PC-9 (cell line): ENCODE results near the gene ANKRD24.

Experiments
- CTCF ChIP-seq: fragments of 200-600 bp; sonication (generic); conservative IDR thresholded peaks from 2 replicates; pipeline ENCODE4 v1.6.1; 2017; ENCODE audit warnings: mixed run types, antibody characterized with exemption, mild to moderate bottlenecking, moderate library complexity
- EZH2 ChIP-seq: fragments of 200-600 bp; sonication (generic); IDR thresholded peaks from 2 replicates; pipeline ENCODE4 v1.8.0; 2017; ENCODE audit warnings: antibody characterized with exemption, low read depth

- TF ChIP-seq CTCF (no peak), EZH2 (no peak)
Observed at GRCh38 chr19:4172861-4173473, 9.5 kb upstream of the ANKRD24 start.
